HS-27A (cell line): ENCODE data around the gene CYSLTR1.
A peak's percentile ranks its signal among the peaks of the same experiment; 100 is the strongest.
"Not testable (repeated sequence)": the region's sequence is repeated elsewhere in the genome, so short reads cannot be mapped to it uniquely, and the experiment has no call there.

Experiments
- DNase-seq: peaks from one replicate; pipeline ENCODE4 v3.0.0-alpha.2; 2012; ENCODE audit warnings: low read depth, missing footprints

The CYSLTR1 gene

GRCh38 chrX:78327370-78328086 lies at the start of gene CYSLTR1:
Gene CYSLTR1 (minus strand): TSS chrX:78327611. CDS start chrX:78273746, 53,865 bp downstream.
- DNase-seq: no peak

- no peak for DNase-seq
Measured at GRCh38 chrX:78377186-78377585, 49.8 kb upstream of the CYSLTR1 start.

GRCh38 chrX:78375894-78376293 lies 48.5 kb upstream of the CYSLTR1 start:
- peak; percentile 15 for DNase-seq

GRCh38 chrX:78366576-78366975 lies 39.2 kb upstream of the CYSLTR1 start:
- DNase-seq: no peak

- DNase-seq: no peak
Measured at GRCh38 chrX:78357342-78358055, 30.1 kb upstream of the CYSLTR1 start.

- no peak for DNase-seq
Measured at GRCh38 chrX:78333521-78333920, 6.1 kb upstream of the CYSLTR1 start.

- DNase-seq: no peak
Measured at GRCh38 chrX:78331708-78332107, 4.3 kb upstream of the CYSLTR1 start.

- DNase-seq: no peak
Measured at GRCh38 chrX:78330540-78330939, 3.1 kb upstream of the CYSLTR1 start.

- no peak for DNase-seq
Measured at GRCh38 chrX:78330068-78330467, 2.7 kb upstream of the CYSLTR1 start.

- DNase-seq: no peak
Measured at GRCh38 chrX:78329486-78329885, 2.1 kb upstream of the CYSLTR1 start.

- no peak for DNase-seq
Measured at GRCh38 chrX:78326401-78326800, 1.0 kb downstream of the CYSLTR1 start.

GRCh38 chrX:78322863-78323262 lies 4.5 kb downstream of the CYSLTR1 start:
- no peak for DNase-seq

- no peak for DNase-seq
Measured at GRCh38 chrX:78321809-78322208, 5.6 kb downstream of the CYSLTR1 start.

GRCh38 chrX:78316265-78316664 lies 11.1 kb downstream of the CYSLTR1 start:
- DNase-seq: no peak

- DNase-seq: no peak
Measured at GRCh38 chrX:78315745-78316144, 11.7 kb downstream of the CYSLTR1 start.

- DNase-seq: no peak
Measured at GRCh38 chrX:78314561-78314960, 12.8 kb downstream of the CYSLTR1 start.

GRCh38 chrX:78313526-78313925 lies 13.9 kb downstream of the CYSLTR1 start:
- peak; percentile 38 for DNase-seq

GRCh38 chrX:78307665-78308064 lies 19.7 kb downstream of the CYSLTR1 start:
- no peak for DNase-seq

- DNase-seq: no peak
Measured at GRCh38 chrX:78303086-78303485, 24.3 kb downstream of the CYSLTR1 start.

GRCh38 chrX:78300933-78301332 lies 26.5 kb downstream of the CYSLTR1 start:
- DNase-seq: not testable (repeated sequence)

- DNase-seq: no peak
Measured at GRCh38 chrX:78283511-78283910, 43.9 kb downstream of the CYSLTR1 start.

- DNase-seq: no peak
Measured at GRCh38 chrX:78237127-78237526, 90.3 kb downstream of the CYSLTR1 start.

GRCh38 chrX:78226047-78226446 lies 101.4 kb downstream of the CYSLTR1 start:
- DNase-seq: not testable (repeated sequence)
